Epithelial cell of esophagus (primary cell): ENCODE data around the gene SZT2.

Source experiments
- DNase-seq: peaks from one replicate; pipeline ENCODE4 v3.0.0; 2010; ENCODE audit warnings: low read depth
- H3K4me3 ChIP-seq: 2 replicates; pipeline ENCODE4 v1.5.1; 2011; ENCODE audit warnings: mild to moderate bottlenecking, low read length, control low read depth
- TF ChIP-seq, protein P1 (sequence below): IDR thresholded peaks from 2 replicates; pipeline ENCODE4 v1.5.1; 2011; ENCODE audit warnings: low read depth, mild to moderate bottlenecking, low read length, control low read depth, inconsistent platforms; ENCODE audit not compliant: insufficient read depth; ENCODE audit errors: missing control alignments

SZT2 gene

DNA sequence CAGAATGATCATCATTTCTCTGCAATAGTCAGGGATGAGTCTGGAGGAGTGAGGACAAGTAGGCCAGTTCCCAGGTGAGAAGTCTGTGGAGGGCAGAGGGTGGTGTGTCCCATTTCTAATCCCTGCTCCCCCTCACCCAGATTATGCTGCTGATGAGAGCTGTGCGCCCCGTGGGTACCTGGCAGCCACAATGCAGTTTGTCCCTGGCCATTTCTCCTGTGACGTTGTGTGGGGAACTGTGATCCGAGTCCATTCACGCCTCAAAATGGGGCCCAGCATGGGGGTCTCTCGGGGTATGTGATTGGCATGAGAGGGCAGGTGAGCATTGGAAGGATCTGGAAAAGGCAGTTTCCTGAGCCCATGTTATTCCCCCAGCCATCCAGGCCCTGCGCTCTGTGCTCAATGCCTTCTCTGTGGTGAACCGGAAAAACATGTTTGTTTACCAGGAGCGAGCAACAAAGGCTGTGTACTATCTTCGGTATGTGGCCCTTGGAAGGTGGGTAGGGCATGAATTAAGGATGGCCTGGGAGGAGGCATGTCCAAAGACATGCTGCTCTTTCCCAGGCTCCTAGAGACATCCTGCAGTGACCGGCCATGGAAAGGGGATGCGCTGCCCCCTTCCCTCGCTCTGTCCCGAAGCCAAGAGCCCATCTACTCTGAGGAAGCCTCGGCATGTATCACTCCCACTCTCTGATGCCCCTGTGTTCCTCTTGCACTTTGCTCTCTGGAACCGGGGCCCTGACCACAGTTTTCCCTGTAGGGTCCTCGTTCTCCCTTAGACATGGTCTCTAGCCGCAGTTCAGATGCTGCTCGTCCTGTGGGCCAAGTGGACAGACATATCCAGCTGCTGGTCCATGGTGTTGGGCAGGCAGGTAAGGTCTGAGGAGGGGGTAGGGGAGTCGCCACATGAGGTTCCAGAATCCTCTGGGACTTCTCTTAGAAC is 47.6 kb downstream of the SZT2 start:
- DNase-seq = peak; percentile 60
- no peak overlapping the region for H3K4me3 ChIP-seq
- TF ChIP-seq, protein P1, sequence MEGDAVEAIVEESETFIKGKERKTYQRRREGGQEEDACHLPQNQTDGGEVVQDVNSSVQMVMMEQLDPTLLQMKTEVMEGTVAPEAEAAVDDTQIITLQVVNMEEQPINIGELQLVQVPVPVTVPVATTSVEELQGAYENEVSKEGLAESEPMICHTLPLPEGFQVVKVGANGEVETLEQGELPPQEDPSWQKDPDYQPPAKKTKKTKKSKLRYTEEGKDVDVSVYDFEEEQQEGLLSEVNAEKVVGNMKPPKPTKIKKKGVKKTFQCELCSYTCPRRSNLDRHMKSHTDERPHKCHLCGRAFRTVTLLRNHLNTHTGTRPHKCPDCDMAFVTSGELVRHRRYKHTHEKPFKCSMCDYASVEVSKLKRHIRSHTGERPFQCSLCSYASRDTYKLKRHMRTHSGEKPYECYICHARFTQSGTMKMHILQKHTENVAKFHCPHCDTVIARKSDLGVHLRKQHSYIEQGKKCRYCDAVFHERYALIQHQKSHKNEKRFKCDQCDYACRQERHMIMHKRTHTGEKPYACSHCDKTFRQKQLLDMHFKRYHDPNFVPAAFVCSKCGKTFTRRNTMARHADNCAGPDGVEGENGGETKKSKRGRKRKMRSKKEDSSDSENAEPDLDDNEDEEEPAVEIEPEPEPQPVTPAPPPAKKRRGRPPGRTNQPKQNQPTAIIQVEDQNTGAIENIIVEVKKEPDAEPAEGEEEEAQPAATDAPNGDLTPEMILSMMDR = no peak

DNA sequence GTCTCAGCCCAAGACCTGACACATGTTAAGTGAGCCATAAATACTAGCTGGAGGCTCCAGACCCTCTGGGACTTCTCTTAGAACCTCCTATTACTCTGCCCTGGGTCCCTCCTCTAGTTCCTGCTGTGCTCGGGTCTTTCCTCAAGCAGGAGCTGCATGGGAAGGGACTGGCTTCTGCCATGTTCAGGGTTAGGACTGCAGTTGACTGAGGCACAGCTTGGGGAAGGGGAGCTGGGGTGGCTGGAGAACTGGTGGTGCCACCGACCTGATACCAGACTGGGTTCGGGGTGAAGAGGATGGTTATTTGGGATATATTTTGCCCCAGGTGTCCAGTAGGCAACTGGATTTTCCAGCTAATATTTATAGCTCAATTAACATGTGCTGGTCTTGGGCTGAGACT is 48.3 kb downstream of the SZT2 start:
- DNase-seq = no peak
- TF ChIP-seq, protein P1 = no peak
- no peak overlapping the region for H3K4me3 ChIP-seq

DNA sequence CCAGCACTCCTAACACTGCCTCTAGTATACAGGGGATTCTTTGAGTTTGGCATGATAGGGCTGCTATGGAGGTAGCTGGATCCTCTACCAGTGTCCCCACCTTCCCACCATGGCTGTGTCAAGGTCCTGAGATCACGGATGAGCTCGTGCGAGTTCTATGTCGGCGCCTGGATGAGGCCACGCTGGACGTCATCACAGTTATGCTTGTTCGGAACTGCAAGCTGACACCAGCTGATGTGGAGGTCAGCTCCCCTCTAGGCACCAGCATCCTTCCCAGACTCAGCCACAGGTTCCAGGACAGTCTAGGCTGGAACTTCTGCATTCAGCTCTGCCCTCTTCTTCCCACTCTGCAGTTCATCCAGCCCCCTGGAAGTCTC is 48.9 kb downstream of the SZT2 start:
- TF ChIP-seq, protein P1 = no peak
- no peak for DNase-seq
- H3K4me3 ChIP-seq = no peak overlapping the region

DNA sequence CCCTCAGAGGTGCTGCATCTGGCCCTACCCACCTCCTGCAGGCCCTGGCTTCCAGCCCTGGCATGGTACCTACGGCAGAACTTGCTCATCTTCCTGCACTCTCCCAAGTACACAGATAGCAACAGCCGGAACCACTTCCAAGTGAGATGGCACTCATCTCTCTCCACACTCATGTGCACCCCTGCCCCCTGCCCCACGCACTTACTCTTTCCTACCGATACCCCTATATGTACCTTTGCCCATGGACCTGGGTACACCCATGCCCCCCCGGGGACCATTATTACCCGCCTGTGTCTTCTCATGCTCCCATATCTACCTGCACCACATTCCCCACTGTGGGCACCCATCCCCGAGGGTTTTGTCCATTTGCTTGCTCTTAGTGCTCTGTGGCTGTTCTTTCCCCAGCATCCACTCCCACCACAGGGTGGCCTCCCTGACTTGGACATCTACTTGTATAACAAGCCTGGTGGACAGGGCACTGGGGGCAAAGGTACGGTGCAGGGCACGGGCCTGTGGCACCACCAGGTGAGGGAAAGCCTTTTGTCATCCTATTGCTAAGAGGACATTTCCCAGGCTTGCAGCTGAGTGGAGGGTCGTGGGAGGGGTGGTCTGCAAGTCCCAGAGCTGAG is 49.4 kb downstream of the SZT2 start:
- H3K4me3 ChIP-seq = no peak overlapping the region
- TF ChIP-seq, protein P1 = no peak
- no peak for DNase-seq

DNA sequence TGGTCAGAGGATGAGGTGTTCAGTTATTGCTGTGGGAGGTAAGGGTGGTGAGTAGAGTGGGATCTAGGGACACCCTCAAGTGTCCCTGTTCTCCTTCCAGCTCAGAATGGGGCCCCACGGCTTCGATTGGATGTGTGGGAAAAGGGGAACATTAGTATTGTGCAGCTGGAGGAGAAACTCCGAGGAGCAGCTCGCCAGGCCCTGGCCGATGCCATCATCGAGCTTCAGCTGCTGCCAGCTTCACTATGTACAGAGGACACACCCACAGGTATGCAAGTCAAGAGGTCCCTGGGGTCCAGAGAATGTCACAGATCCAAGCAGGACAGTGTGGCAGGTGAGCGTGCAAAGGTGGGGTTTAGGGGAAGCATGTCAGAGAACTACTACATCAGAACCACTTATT is 50.1 kb downstream of the SZT2 start:
- DNase-seq = no peak
- no peak overlapping the region for H3K4me3 ChIP-seq
- TF ChIP-seq, protein P1 = no peak

DNA sequence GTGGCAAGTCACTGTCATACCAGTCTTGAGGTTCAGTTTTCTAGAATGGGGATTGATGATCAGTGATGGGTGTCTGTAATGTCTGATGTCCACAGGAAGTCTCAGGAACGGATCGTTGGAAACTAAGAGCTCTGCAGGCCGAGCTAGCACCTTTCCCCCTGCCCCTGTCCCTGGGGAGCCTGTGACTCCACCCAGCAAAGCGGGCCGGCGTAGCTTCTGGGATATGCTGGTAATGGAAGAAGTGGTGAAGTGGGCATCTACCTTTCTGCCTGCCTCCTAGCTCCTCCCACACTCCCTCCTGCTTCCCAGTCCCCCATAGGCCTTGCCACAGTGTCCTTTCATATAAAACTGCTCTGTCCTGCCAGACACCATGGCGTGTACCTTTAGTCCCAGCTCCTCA is 50.7 kb downstream of the SZT2 start:
- no peak overlapping the region for H3K4me3 ChIP-seq

More for the DNA sequence above, 50.7 kb downstream of the SZT2 start:
- TF ChIP-seq, protein P1 = no peak
- no peak for DNase-seq
